HCEC 1CT (cell line): ENCODE results near the gene C12orf76.
"Not testable (repeated sequence)": the region's sequence is repeated elsewhere in the genome, so short reads cannot be mapped to it uniquely, and the experiment has no call there.

Experiments used
- DNase-seq: peaks from one replicate; pipeline ENCODE4 v3.0.0-alpha.2; 2017

C12orf76 gene

DNA sequence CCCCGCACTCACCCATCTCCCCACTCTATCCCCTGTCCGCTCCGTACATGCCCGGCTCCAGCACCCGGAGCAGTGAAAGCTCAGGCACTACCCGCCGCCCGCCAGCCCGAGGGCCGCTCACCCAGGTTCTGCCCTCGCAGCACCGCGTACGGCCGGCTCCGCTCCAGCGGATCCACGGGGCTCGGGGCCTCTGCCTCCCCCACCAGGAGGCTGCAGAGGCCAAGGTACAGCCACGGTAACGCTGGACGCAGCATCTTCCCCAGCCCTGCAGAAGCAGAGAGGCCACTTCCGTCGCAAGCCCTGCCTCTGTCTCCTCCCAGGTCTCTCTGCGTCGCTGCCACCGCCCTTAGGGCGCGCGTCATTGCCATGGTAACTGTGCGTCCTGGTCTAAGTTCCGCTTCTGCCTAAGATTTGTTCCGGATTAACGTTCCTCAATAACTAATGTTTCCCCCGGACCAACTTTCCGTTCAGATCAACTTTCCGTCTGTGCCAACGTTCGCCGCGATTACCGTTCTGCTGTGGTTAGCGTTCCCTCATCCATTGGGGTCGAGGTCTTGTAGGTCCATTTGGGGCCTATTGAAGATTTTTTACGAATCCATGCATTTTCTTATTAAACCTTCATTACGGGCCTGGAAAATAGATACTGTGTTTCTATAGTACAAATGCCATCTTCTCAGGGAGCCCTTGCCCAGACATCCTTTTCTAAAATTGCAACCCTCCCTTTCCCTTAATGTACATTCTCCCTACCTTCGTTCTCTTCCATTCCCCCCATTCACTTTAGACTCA, at the start of gene C12orf76:
Gene C12orf76, minus strand, starts transcription at position 281 of the 786 bp plus-strand sequence. Its CDS starts 27 bp downstream, at position 254.
- peak; percentile 98 for DNase-seq

GRCh38 chr12:110093631-110094311, 45.4 kb upstream of the C12orf76 start:
- DNase-seq: no peak

- DNase-seq: no peak
Measured at GRCh38 chr12:110091136-110091711, 42.9 kb upstream of the C12orf76 start.

GRCh38 chr12:110090266-110091135, 42.2 kb upstream of the C12orf76 start:
- DNase-seq: no peak

GRCh38 chr12:110088936-110089335, 40.6 kb upstream of the C12orf76 start:
- DNase-seq: no peak

- not testable (repeated sequence) for DNase-seq
Measured at GRCh38 chr12:110088216-110088615, 39.9 kb upstream of the C12orf76 start.

DNA sequence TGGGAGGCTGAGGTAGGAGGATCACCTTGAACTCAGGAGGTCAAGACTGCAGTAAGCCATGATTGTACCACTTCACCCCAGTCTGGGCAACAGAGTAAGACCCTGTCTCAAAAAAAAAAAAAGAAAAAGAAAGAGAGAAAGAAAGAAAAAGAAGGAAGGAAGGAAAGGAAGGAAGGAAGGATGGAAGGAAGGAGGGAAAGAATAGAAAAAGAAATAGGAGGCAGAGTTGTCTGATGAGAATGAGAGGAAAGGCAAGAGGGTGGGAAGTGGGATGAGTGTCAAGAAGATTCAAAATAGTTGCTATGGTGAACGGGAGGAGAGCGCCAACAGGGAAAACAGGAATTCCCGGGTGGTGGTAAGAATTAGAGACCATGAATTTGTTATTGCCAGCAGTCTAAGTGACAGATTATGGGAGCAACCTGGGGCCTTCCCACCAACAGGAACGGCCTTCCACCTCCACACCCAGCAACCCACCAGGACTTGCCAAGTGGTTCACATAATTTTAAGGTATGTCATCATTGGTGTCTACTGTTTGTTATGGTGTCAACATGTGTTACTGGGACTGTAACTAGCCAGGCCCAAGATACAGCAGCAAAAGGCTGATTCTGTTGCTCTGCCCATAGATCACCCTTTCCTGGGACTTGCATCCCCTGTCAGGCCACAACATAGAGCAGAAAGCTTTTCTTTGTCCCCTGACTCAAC, 36.1 kb upstream of the C12orf76 start:
- no peak for DNase-seq

DNA sequence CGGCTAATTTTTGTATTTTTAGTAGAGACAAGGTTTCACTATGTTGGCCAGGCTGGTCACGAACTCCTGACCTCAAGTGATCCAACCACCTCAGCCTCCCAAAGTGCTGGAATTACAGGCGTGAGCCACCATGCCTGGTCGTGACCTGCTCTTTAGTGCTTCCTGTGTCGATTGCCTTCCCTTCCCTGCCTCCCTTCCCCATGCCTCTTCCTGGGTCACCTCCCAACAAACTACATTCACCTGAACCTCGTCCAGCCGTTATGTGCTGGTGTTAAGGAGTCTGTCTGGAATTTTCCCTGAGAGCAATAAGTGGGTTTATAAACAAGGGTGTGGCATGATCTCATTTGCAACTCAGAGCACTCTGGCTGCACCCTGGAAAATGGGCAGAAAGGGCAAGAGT, 32.1 kb upstream of the C12orf76 start:
- no peak for DNase-seq

- DNase-seq: no peak
Measured at GRCh38 chr12:110079477-110080400, 31.4 kb upstream of the C12orf76 start.

GRCh38 chr12:110077800-110078199, 29.5 kb upstream of the C12orf76 start:
- no peak for DNase-seq

DNA sequence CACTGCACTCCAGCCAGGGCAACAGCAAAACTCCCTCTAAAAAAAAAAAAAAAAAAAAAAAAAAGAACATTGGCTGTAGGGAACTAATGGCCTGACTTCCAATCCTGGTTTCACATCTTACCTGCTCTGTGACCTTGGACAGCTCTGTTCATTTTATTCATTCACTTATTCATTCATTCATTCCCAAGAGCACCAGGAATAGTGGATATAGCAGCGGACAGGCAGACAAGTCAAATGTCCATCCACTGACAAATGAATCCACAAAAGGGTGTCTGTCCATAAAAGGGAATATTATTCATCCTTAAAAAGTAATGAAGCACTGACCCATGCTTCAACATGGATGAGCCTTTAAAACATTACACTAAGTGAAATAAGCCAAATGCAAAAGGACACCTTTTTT, 27.6 kb upstream of the C12orf76 start:
- DNase-seq: no peak

- no peak for DNase-seq
Measured at GRCh38 chr12:110074089-110074488, 25.8 kb upstream of the C12orf76 start.

DNA sequence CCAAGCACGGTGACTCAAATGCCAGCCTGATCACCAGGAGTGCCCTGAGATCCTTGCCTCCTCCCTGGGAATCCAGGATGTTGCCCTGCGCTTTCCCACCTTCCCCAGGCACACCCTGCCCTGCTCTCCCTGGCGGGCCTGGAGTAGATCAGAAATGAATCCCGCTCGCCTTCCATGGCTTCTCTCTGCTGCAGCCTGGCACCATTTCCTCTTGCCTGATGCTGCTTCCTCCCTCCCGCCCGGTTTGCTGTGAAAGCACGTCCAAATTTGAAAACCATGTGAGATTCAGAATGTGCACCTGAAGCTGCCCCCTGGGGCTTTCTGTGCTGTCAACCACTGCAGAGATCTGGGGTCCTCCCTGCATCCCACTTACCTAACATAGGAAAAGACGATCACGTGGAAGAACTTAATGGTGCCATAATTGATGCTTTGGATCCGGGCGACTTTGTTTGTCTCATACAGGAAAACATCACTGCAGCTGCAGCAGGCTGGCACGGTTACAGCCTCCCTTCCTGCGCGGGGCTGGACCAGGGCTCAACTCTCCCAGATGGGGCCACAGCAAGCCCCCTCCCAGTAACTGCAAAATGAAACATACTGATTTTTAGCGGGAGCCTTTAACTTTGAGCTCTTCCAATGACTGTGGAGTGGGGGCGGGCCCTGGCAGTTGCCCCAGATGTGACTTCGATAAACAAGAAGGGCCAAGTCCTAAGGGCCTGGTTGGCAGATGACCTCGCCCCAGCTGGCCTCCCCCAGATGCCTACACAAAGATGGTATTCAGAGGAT, 24.9 kb upstream of the C12orf76 start:
- no peak for DNase-seq

GRCh38 chr12:110072636-110073035, 24.3 kb upstream of the C12orf76 start:
- not testable (repeated sequence) for DNase-seq

GRCh38 chr12:110071967-110072366, 23.6 kb upstream of the C12orf76 start:
- DNase-seq: no peak

GRCh38 chr12:110071504-110071903, 23.2 kb upstream of the C12orf76 start:
- DNase-seq: no peak

DNA sequence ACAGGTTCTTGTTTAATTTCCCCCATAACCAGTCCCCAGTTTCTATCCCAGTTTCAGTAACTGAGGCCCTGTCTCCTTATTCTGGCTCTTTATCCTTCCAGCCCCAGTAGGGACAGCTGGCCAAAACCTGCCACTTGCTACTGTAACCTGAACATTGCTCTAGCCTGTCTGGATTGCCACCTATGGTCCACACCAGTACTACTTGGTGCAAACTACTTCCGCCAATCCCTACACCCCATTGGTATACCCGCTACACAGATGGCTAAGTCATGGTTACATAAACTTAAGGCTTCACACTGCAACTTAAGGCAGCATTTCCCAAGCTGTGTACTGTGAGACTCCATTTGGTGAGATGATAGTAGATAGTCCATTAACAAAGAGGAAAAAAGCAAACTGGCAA, 20.3 kb upstream of the C12orf76 start:
- DNase-seq: no peak

DNA sequence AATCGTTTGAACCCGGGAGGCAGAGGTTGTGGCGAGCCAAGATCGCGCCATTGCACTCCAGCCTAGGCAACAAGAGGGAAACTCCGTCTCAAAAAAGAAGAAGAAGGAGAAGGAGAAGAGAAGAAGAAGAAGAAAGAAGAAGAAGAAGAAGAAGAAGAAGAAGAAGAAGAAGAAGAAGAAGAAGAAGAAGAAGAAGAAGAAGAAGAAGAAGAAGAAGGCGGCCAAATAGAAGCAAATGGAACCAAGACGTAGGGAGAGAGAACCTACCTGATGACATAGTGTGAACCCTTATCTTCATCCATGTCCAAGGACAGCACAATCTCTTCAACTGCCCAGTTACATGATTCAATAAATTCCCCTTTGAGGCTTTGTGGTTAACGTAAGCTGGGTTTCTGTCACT, 19.8 kb upstream of the C12orf76 start:
- not testable (repeated sequence) for DNase-seq

GRCh38 chr12:110067531-110067930, 19.2 kb upstream of the C12orf76 start:
- no peak for DNase-seq

DNA sequence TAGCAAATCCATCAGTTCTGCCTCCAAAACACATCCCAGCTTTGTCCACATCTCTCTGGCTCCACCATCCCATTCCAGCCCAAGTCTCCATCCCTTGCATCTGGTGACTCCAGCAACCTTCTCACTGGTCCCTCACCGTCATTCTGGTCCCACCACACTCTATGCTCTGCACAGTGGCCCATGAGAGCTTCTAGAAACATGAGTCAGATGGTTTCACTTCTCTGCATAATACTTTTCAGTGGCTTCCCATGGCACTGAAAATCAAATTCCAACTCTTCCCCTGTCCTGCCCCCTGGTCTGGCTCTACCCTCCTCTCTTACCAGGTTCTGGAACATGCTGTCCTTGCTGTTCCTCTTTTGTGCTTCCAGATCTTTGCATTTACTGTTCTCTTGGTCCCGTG, 17.2 kb upstream of the C12orf76 start:
- no peak for DNase-seq
